ENCODE measurements around the gene NPW.
A peak's percentile ranks its signal among the peaks of the same experiment; 100 is the strongest.

The NPW gene

DNA sequence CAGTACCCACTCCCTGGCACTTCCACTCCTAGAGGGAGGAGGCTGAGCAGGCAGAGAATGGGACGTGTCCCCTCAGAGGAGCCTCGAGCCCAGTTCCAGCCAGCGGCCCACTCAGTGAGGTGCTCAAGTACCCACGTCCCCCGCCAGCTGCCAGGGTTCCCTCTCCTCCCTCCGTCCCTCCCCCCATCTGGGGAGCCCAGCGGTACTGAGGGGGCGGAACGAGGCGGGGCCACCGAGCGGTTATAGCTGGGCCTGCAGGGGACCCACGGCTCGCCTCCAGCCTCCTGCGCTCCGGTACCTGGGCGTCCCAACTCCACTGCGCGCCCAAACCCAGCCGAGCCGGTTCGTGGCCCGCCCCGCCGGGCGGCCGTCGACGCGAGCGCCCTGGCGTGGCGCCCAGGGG is at the start of gene NPW:
Gene NPW, plus strand, starts transcription at position 268 of the 403 bp plus-strand sequence.
- no peak for DNase-seq

DNA sequence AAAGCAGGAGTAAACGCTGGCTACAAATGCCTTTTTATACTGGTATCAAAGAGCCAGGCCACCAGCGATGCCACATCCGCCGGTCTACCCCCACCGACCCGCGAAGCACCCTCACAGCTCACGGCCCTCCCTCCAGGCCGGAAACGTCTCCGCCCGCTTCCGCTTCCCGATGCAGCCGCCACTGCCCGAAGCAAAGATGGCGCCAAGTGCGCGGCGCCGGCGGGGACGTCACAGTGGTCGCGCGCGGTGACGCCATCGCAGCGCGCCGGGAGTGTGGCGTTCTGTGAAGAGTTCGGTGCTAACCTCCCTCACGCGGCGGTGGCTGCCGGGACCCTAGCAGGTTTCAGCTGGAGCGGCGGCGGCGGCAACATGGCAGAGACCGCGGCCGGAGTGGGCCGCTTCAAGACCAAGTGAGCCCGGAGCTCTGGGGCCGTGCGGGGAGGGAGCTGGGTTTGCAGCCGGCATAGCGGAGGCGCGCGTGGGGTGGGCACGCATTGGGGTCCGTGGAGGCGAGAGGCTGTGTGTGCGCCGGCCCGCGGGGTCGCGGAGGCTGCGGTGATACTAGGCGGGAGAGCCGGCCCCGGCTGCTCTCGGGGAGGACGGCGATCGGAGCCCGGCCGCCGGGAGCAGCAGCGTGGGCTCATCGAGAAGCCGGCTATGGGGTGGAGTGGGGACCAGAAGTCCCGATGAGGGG is 47.6 kb upstream of the NPW start, which contains the start of gene TBL3:
Gene TBL3, plus strand, starts transcription at position 258 of the 694 bp plus-strand sequence. Its CDS starts 112 bp downstream, at position 370.
- peak; percentile 90 for DNase-seq

DNA sequence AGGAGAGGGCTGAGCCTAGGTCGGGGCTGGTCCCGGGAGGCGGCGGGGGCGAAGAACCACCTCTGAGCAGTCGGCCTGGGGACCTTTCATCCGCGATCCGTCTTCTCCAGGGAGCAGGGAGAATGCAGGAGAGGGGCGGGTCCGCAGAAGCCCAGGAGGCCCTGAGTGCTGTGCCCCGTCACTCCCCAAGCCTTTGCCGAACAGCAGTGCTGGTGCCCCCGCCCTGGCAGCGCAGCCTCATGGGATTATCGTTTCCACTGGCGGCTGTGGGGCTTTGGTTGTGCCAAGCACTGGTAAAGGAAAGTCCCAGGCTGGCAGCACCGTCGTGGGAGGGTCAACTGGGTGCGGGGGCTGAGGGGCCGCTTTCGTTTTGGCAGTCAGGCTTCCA is 47.1 kb upstream of the NPW start:
- no peak for DNase-seq

DNA sequence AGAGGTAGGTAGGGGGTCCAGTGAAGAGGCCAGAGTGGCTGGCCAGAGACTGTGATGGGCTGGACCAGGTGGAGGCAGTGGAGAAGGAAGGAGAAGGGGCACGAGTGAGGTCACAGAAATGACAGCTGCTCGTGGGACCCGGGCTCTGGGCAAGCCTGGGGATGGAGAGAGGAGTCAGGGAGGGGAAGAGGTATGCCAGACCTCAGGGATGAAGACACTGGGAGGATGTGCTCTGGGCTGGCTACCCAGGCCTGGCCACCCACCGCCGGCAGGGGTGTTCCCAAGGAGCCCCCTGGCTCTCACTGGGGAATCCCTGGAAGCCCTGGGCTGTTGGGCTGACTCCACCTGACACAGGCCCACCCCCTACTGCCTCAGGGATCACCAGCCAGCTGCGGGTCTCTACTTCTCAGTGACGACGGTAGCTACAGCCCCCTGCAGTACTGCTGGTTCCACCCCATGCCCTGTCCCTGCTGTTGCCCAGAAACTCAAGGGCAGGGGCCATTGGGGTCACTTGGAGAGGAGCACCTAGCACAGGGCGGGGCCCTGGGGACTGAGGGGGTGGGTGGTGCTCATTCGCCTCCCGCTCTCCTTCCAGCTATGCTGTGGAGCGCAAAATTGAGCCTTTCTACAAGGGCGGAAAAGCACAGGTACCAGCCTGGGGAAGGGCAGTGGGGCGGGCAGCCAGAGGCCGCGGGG is 46.0 kb upstream of the NPW start:
- no peak for DNase-seq

DNA sequence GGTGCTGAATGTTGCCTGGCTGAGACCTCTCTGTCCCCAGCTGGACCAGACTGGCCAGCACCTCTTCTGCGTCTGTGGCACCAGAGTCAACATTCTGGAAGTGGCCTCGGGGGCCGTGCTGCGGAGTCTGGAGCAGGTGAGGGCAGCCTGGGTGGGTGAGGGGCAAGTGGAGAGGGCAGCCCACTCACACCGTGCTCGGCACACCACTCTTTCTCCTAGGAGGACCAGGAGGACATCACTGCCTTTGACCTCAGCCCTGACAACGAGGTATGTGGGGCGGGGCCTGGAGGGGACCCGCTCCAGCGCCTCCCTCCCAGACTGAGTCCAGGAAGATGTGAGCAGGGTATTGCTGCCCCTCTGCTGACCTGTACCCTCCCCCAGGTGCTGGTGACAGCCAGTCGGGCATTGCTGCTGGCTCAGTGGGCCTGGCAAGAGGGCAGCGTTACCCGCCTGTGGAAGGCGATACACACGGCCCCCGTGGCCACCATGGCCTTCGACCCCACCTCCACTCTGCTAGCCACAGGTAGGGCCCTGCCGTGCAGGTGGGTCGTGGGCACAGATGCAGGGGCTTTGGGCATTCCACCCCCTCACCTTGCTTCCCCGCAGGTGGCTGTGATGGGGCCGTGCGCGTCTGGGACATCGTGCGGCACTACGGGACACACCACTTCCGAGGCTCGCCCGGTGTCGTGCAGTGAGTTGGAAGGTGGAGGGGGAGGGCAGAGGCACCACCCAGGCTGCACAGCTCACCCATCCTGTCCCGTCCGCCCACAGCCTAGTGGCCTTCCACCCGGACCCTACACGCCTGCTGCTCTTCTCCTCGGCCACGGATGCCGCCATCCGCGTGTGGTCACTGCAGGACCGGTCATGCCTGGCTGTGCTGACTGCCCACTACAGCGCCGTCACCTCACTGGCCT is 45.2 kb upstream of the NPW start:
- DNase-seq: no peak

DNA sequence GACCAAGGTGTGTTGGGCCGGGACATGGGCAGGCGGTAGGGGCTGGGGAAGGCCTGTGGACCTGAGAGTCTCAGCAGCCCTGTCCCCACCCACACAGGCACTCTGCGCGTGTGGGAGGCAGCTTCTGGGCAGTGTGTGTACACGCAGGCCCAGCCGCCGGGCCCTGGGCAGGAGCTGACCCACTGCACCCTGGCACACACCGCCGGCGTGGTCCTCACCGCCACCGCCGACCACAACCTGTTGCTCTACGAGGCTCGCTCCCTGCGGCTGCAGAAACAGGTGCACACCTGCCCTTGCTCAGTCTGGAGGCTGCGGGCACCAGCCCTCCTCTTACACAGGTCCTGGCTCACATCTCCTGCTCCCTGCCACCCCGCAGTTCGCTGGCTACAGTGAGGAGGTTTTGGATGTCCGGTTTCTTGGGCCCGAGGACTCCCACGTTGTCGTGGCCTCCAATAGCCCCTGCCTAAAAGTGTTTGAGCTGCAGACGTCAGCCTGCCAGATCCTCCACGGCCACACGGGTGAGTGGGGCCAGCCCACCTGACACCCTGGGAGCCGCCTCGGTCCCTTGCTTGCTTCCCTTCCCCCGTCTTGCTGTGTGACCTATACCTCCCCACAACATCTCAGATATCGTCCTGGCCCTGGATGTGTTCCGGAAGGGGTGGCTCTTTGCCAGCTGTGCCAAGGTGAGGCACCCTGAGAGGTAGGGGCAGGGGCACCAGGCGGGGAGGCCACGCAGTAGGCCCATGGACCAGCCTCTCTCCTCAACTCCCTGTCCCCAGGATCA is 44.0 kb upstream of the NPW start:
- no peak for DNase-seq

DNA sequence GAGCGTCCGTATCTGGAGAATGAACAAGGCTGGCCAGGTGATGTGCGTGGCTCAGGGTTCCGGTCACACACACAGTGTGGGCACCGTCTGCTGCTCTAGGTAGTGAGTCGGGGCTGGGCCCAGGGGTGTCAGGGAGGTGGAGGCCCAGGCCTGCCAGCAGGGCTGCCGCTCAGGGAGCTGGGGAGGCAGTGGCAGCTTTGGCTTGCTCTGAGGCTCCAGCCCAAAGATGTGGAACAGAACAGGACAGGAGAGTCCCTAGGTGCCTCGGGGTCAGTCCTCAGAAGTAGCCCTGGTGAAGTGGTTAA is 43.4 kb upstream of the NPW start:
- DNase-seq: no peak

DNA sequence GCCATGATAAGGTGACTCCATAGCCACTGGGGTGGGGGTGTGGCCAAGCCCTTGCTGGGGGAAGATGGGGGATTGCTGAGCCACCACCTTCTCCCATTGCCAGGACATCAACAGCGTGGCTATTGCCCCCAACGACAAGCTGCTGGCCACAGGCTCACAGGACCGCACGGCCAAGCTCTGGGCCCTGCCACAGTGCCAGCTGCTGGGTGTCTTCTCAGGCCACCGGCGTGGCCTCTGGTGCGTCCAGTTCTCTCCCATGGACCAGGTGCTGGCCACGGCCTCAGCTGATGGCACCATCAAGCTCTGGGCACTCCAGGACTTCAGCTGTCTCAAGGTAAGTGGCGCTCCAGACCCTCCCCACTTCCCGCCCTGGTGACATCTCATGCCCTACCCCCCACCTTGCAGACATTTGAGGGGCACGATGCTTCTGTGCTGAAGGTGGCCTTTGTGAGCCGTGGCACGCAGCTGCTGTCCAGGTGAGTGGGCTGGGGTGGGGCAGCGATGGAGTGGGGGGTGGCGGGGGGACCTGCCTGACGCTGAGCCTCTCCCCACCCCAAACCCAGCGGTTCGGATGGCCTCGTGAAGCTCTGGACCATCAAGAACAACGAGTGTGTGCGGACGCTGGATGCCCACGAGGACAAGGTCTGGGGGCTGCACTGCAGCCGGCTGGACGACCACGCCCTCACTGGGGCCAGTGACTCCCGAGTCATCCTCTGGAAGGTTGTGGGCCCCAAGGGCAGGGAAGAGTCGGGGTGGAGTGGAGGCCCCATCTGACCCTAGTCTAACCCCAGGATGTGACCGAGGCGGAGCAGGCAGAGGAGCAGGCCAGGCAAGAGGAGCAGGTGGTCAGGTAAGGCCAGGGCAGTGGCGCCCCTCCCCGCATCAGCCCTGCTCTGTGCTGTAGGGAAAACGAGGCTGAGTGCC is 42.4 kb upstream of the NPW start:
- no peak for DNase-seq

DNA sequence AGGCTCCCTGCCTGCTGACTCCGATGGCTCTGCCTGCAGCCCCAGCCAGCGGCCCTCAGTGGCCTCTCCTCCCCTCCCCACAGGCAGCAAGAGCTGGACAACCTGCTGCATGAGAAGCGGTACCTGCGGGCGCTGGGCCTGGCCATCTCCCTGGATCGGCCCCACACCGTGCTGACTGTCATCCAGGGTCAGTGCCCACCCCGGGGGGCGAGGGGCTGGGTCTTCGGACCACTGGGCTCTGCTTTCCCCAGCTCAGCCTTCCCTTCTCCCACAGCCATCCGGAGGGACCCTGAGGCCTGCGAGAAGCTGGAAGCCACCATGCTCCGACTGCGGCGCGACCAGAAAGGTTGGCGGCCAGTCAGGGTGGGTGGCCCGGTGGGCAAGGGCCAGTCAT is 41.7 kb upstream of the NPW start:
- no peak for DNase-seq

DNA sequence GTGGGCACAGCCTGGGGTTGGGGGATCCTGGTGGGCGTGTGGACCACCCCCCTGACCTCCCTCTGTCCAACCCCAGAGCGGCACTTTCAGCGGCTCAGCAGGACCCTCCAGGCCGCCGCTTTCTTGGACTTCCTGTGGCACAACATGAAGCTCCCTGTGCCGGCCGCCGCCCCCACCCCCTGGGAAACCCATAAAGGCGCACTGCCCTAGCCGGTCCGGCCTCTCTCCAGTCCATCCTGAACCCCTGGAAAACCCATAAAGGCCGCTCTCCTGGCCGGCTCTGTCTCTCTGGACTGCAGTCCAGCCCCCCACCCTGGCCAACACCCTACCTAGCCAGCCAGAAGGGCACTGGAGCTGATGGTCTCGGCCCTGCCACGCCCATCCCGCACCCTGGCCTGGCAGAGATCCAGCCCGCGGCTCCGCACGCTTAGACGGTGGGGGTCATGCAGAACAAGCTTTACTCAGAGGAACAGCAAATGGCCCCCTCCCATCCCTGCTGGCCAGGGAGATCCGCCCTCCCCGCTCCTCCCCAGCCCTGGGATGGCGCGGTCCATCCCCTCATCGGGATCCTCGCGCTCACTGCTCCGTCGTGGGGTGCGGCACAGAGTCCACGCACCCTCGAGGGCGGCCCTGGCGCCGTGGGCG is 41.0 kb upstream of the NPW start:
- no peak for DNase-seq

DNA sequence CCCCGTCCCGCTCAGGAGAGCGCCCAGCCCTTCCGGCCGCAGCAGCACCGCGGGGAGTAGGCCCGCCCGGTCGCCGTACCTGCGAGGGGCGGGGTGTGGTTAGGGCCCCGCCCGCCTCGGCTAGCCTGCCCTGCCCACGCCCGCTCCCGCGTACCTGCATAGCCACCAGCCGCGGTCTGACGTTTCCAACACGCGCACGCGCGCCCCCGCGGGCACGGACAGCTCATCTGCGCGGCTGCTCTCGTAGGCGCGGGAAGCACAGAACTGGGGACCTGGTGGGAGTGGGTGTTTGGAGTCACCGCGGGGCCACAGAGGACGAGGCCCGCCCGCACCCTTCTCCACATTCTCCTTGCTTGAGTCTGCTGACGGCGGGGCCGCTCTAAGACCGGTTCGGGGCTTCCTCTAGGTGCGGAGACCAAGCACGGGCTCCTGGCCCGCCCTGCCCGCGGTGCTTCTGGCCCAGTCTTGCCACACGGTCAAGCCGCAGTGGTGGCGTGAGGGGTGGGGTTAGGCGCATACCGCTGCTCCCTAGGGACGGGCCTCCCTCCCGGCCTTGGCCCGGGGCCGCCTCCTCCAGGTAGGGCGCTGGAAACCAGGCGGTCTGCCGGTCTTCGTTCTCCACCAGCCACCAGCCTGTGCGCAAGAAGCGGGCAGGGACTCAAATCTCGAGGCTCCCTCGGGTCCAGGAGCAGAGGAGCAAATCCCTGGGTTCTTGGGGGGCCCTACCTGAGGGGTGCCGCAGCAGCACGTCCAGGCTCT is 40.1 kb upstream of the NPW start:
- no peak for DNase-seq

DNA sequence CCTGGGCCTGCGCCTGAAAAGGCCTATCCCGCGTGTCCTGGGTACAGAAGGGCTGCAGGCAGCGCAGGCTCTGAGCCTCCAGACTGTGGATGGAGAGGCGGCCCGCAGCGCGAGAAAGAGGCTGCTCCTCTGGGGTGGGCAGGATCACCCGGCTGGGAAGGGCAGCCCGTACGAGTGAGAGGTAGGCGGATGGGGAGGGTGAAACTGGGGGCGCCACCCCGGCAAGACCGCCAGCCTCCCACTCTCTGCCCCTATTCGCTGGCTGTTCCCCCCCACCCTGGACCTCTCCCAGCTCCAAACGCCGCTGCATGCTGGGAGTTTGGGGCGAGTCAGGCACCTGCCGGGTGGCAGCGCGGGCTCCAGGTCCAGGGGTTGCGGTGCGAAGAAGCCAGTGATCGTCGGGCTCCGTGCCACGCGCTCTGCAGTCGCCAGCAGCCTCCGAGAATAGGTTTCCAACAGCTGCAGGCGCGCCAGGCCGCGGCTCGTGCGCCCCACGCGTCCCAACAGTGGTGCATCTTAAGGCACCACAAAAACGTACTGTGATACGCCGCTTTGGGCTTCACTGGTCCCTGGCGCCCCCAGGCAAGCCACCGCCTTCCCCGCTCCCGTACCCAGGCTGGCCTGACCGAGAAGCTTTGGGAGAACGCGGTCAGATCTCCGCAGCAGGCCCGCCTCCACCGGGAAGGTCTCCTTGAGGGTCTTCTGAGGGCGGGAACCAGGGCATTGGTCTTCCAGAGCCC is 39.4 kb upstream of the NPW start:
- no peak for DNase-seq

DNA sequence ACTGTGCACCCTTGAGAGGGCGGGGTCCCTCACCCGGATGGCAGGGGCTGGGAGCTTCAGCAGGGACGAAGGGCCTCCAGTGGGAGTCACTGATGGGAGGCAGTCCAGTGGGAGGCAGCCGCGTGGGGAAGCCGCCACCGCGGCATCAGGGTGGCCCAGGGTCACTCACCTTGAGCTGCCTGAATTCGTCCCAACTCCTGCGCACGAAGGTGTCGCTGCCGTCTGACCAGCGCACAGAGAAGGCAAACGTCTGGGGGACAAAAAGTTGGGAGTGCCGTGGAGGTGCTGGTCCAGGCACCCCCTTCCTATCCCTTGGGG is 38.9 kb upstream of the NPW start:
- DNase-seq: no peak

DNA sequence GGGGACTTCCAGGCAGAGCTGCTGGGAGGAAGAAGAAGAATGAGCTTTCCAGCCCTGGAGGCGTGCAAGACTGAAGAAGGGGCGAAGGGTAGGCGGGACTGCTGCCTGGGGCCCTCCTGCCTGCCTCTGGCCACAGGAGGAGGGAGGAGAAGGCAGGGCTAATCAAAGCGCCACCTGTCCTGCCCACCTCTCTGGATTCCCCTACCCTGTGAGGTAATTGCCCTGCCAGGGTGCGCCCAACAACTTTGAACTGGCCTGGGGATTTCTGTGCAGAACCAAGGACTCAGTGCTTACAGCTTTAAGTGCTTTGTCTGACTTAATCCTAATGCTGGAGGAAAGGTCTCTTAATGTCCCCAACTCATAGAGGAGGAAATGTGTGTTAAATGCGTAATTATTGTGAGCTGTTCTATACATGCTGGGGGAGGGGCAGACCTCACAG is 38.2 kb upstream of the NPW start, which contains the start of gene NOXO1:
Gene NOXO1, minus strand, starts transcription at position 72 of the 439 bp plus-strand sequence. CDS start 290 bp downstream, outside the sequence.
- no peak for DNase-seq

DNA sequence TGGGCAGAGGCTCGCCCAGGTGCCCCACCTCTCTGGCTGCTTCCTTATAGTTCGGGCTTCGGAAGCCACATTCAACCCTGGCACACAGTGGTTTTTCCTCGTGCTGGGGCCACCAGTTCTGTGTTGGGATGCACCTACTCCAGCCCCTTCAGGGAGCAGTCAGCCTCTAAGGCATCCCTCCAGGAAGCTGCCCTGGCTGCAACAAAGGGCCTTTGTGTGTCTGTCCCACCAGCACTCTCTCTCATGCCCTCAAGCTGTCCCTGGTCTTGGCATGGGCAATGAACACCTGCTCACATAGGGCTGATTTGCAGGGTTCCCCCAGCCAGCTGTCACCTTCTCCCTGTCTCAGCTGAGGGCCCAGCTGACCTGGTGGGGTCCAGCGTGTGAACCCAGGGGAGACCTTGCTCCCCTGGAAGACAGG is 37.6 kb upstream of the NPW start:
- no peak for DNase-seq

DNA sequence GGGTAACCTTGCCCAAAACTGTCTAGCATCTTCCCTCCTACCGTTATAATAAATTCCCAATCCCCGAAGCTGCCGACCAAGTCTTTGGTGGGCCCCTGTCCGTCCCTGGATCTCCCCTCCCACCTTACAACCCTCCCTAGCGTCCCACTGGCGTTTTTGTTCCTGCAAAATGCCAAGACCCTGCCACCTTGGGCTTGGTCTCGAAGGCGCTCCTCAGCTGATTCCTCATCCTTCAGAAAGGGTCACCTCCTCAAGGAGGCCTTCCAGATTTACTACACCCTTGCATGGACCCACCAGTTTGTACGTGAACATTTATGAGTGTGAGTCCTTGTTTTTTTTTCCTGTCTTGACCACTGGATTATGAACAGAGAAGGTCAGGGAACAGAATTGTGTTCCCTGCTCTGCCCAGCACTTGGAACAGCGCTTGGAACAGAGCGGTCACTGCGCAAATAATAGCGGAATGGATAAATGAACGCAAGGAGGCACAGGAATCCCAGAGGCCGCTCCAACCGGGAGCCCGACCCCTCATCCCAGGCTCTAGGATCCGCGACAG is 36.5 kb upstream of the NPW start:
- no peak for DNase-seq

DNA sequence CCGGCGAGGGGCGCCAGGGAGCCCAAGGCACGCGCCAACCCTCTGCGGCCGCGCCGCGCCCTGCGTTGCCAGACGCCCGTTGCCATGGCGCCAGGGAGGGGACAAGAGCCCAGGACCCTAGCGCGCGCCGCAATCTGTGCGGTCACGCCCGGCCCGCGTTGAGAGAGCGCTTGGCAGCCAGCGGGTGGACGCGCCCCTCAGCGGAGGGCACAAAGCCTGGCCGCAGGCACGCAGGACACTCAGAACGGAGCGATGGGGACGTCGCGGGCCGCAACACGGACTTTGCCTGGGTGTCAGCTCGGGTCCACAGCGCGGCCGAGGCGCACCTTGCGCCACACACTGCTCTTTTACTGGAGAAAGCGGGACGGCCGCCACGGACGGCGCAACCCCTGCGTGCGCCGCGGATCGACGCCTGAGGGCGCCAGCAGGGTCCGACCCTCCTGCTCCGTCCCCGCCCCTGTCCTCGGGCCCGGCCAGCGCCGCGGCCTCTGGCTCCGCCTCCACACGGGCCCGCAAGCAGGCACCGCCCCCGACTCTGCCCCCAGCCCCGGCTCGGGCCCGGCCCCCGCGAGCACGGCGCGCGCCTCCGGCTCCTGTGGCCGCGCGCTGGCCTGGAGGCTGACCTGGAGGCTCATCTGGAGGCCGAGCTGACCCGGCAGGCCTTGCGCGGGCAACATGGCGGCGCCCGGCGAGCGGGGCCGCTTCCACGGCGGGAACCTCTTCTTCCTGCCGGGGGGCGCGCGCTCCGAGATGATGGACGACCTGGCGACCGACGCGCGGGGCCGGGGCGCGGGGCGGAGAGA is 35.8 kb upstream of the NPW start, which contains the start of gene GFER:
Gene GFER, plus strand, starts transcription at position 650 of the 803 bp plus-strand sequence. Its CDS starts 26 bp downstream, at position 676.
- DNase-seq: peak; percentile 86

Measured in NCI-H2227 treated with DMSO at 0.1 percent for 48 hours (cell line).